ENCODE data around the gene TMIGD3.
A peak's percentile ranks its signal among the peaks of the same experiment; 100 is the strongest.

TMIGD3 gene

DNA sequence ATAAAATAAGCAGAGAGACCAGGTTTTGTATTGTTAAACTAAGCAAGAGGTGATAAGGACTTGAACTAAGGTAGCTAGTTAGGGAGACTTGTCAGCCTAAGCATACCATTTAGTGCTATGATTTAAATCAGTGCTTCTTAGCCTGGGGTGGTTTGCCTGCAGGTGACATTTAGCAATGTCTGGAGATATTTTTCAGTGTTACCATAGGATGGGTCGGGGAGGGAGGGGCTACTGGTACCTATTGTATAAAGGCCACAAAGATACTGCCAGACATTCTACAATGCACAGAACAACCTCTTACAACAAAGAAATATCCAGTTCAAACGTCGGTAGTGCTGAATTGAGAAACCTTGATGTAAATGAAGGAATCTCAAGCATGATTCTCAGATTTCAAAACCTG, 50.9 kb downstream of the TMIGD3 start:
- peaks cover 37% of the 10 kb centered on the region for H3K4me1 ChIP-seq (ENCODE audit: control insufficient read depth, insufficient read depth, low read length, poor library complexity, severe bottlenecking)
- H3K27me3 ChIP-seq (replicated peaks; ENCODE audit: control insufficient read depth, insufficient read depth, low read length, poor library complexity, severe bottlenecking) = no peaks in the 10 kb centered on the region
- H3K36me3 ChIP-seq (ENCODE audit: control insufficient read depth, insufficient read depth, low read length) = peaks cover 40% of the 10 kb centered on the region
- H3K9me3 ChIP-seq (ENCODE audit: control insufficient read depth, low read length) = no peaks in the 10 kb centered on the region
- no peak for DNase-seq
- no peak overlapping the region for H3K27ac ChIP-seq (ENCODE audit: insufficient read depth, low read length, poor library complexity, severe bottlenecking)
- H3K4me3 ChIP-seq (ENCODE audit: insufficient read depth, low read depth, low read length, poor library complexity, severe bottlenecking) = no peak overlapping the region

- DNase-seq = no peak
Observed at GRCh38 chr1:111450185-111450584, 53.2 kb downstream of the TMIGD3 start.

GRCh38 chr1:111449703-111450017, 53.8 kb downstream of the TMIGD3 start:
- H3K9me3 ChIP-seq (ENCODE audit: control insufficient read depth, low read length) = no peaks in the 10 kb centered on the region
- peaks cover 40% of the 10 kb centered on the region for H3K4me1 ChIP-seq (ENCODE audit: control insufficient read depth, insufficient read depth, low read length, poor library complexity, severe bottlenecking)
- peak overlapping the region; percentile 68 for H3K4me3 ChIP-seq (ENCODE audit: insufficient read depth, low read depth, low read length, poor library complexity, severe bottlenecking)
- H3K27me3 ChIP-seq (replicated peaks; ENCODE audit: control insufficient read depth, insufficient read depth, low read length, poor library complexity, severe bottlenecking) = no peaks in the 10 kb centered on the region
- H3K27ac ChIP-seq (ENCODE audit: insufficient read depth, low read length, poor library complexity, severe bottlenecking) = peak overlapping the region; percentile 82
- peaks cover 17% of the 10 kb centered on the region for H3K36me3 ChIP-seq (ENCODE audit: control insufficient read depth, insufficient read depth, low read length)
- no peak for DNase-seq

More at GRCh38 chr1:111450185-111450584, 53.2 kb downstream of the TMIGD3 start:
- Histone ChIP-seq H3K27ac (ENCODE audit: insufficient read depth, low read length, poor library complexity, severe bottlenecking) (peak overlapping the region; percentile 82), H3K4me1 (ENCODE audit: control insufficient read depth, insufficient read depth, low read length, poor library complexity, severe bottlenecking) (peaks cover 41% of the 10 kb centered on the region), H3K27me3 (replicated peaks; ENCODE audit: control insufficient read depth, insufficient read depth, low read length, poor library complexity, severe bottlenecking) (no peaks in the 10 kb centered on the region), H3K4me3 (ENCODE audit: insufficient read depth, low read depth, low read length, poor library complexity, severe bottlenecking) (peak overlapping the region; percentile 68), H3K9me3 (ENCODE audit: control insufficient read depth, low read length) (no peaks in the 10 kb centered on the region), H3K36me3 (ENCODE audit: control insufficient read depth, insufficient read depth, low read length) (peaks cover 22% of the 10 kb centered on the region)

- peak; percentile 86 to 91 (median 87) for DNase-seq
- H3K4me1 ChIP-seq (ENCODE audit: control insufficient read depth, insufficient read depth, low read length, poor library complexity, severe bottlenecking) = peaks cover 36% of the 10 kb centered on the region
- peak within 1 kb of the TSS; percentile 68 for H3K4me3 ChIP-seq (ENCODE audit: insufficient read depth, low read depth, low read length, poor library complexity, severe bottlenecking)
- H3K27ac ChIP-seq (ENCODE audit: insufficient read depth, low read length, poor library complexity, severe bottlenecking) = peak within 1 kb of the TSS; percentile 82
- H3K27me3 ChIP-seq (replicated peaks; ENCODE audit: control insufficient read depth, insufficient read depth, low read length, poor library complexity, severe bottlenecking) = no peaks in the 10 kb centered on the region
- H3K36me3 ChIP-seq (ENCODE audit: control insufficient read depth, insufficient read depth, low read length) = peaks cover 17% of the 10 kb centered on the region
- H3K9me3 ChIP-seq (ENCODE audit: control insufficient read depth, low read length) = no peaks in the 10 kb centered on the region
Observed at GRCh38 chr1:111448918-111449702, 54.3 kb downstream of the TMIGD3 start, which contains the start of the genes ATP5PB and WDR77. ATP5PB (plus strand) TSS chr1:111449464; CDS start chr1:111449542, 78 bp downstream. WDR77 (minus strand) TSS chr1:111449256; CDS start chr1:111449169, 87 bp downstream.

DNA sequence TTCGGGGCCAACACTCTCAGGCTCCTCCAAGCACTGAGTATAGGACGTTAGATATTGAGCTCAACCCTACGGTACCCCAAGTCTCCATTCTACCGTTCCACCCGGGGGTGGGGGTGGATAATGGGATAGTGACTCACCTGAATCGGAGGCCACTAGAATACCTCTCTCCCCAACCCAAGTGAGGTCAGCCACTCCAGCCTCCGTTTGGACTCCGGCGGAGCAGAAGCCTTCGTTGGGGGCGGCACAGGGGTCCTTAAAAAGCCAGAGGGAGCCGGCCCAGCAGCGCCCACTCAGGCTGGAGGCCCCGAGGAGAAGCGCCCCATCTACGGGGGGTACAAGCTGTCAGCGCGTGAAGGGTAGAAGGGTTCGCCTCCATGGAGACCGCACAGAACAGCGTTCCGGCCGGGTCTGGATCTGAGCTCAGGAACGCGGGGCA, 54.9 kb downstream of the TMIGD3 start:
- Histone ChIP-seq H3K27me3 (replicated peaks; ENCODE audit: control insufficient read depth, insufficient read depth, low read length, poor library complexity, severe bottlenecking) (no peaks in the 10 kb centered on the region), H3K27ac (ENCODE audit: insufficient read depth, low read length, poor library complexity, severe bottlenecking) (peak overlapping the region; percentile 82), H3K9me3 (ENCODE audit: control insufficient read depth, low read length) (no peaks in the 10 kb centered on the region), H3K4me1 (ENCODE audit: control insufficient read depth, insufficient read depth, low read length, poor library complexity, severe bottlenecking) (peaks cover 36% of the 10 kb centered on the region), H3K4me3 (ENCODE audit: insufficient read depth, low read depth, low read length, poor library complexity, severe bottlenecking) (peak overlapping the region; percentile 68), H3K36me3 (ENCODE audit: control insufficient read depth, insufficient read depth, low read length) (peaks cover 22% of the 10 kb centered on the region)
- DNase-seq = peak in 1 of 3 donors; percentile 5

DNA sequence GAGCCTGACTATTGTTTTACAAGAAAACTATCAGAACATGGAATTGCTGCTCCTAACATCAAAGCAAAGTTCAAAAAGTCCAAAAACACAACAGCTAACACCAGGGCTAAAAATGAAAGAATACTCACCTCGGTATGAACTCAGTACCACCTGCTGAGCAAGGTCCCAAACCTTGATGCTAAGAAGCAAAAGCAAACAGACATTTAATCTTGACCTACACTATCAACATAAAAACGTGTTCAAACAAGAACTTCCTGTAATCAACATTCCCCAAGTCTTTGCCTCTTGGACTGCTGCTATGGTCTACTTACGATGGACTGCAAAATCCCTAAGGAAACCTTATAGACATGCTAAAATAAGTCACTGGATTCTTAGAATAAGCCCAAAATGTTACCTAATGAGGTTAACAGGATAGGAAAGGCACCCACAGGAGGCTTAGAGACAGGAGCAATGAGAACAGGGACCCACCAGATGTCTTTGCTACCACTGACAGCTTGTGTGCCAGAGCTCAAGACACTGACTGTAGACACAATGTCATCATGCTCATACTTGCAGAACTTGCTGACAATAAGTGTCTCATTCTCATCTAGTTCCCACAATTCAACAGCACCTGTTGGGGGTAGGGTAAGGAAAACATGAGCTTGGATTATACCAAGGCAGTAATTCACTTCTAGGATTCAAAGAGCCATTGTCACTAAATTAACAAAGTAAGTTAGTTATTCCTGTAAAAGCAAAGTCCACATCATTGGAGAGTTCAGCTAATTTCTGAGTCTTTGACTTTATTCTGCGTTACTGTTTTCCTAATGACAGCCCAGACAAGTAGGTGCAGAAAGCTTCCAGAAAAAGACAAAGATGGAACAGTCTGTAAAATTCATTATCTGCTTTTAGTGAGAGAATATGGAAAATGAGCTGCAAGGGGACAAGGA, 56.2 kb downstream of the TMIGD3 start:
- H3K27ac ChIP-seq (ENCODE audit: insufficient read depth, low read length, poor library complexity, severe bottlenecking) = no peak overlapping the region
- H3K4me3 ChIP-seq (ENCODE audit: insufficient read depth, low read depth, low read length, poor library complexity, severe bottlenecking) = no peak overlapping the region
- no peaks in the 10 kb centered on the region for H3K9me3 ChIP-seq (ENCODE audit: control insufficient read depth, low read length)
- no peaks in the 10 kb centered on the region for H3K27me3 ChIP-seq (replicated peaks; ENCODE audit: control insufficient read depth, insufficient read depth, low read length, poor library complexity, severe bottlenecking)
- DNase-seq = no peak
- peaks cover 36% of the 10 kb centered on the region for H3K4me1 ChIP-seq (ENCODE audit: control insufficient read depth, insufficient read depth, low read length, poor library complexity, severe bottlenecking)
- H3K36me3 ChIP-seq (ENCODE audit: control insufficient read depth, insufficient read depth, low read length) = peaks cover 35% of the 10 kb centered on the region

DNA sequence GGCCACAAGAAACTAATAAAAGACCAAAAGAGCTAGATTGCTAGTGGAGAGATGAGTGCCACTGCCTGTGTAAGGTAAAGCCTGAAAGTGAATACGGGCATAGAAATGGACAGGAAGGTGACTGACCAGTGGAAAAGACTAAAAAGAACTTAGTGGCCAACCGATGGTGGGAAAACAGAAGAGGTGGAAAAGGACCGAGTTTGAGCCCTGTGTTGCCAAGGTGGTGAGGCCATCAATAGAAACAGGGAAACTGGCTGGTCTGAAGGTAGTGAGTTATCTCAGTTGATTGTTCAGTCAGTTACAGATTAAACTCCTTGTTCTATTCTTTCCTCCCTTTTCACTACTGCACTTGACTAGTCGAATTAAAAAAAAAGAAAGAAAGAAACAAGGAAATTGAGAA, 56.9 kb downstream of the TMIGD3 start:
- H3K9me3 ChIP-seq (ENCODE audit: control insufficient read depth, low read length) = no peaks in the 10 kb centered on the region
- no peaks in the 10 kb centered on the region for H3K27me3 ChIP-seq (replicated peaks; ENCODE audit: control insufficient read depth, insufficient read depth, low read length, poor library complexity, severe bottlenecking)
- DNase-seq = no peak
- peaks cover 32% of the 10 kb centered on the region for H3K4me1 ChIP-seq (ENCODE audit: control insufficient read depth, insufficient read depth, low read length, poor library complexity, severe bottlenecking)
- H3K27ac ChIP-seq (ENCODE audit: insufficient read depth, low read length, poor library complexity, severe bottlenecking) = no peak overlapping the region
- no peak overlapping the region for H3K4me3 ChIP-seq (ENCODE audit: insufficient read depth, low read depth, low read length, poor library complexity, severe bottlenecking)
- H3K36me3 ChIP-seq (ENCODE audit: control insufficient read depth, insufficient read depth, low read length) = peaks cover 39% of the 10 kb centered on the region

- H3K27ac ChIP-seq (ENCODE audit: insufficient read depth, low read length, poor library complexity, severe bottlenecking) = no peak overlapping the region
- no peaks in the 10 kb centered on the region for H3K9me3 ChIP-seq (ENCODE audit: control insufficient read depth, low read length)
- H3K36me3 ChIP-seq (ENCODE audit: control insufficient read depth, insufficient read depth, low read length) = peaks cover 47% of the 10 kb centered on the region
- no peak overlapping the region for H3K4me3 ChIP-seq (ENCODE audit: insufficient read depth, low read depth, low read length, poor library complexity, severe bottlenecking)
- H3K4me1 ChIP-seq (ENCODE audit: control insufficient read depth, insufficient read depth, low read length, poor library complexity, severe bottlenecking) = peaks cover 16% of the 10 kb centered on the region
- no peaks in the 10 kb centered on the region for H3K27me3 ChIP-seq (replicated peaks; ENCODE audit: control insufficient read depth, insufficient read depth, low read length, poor library complexity, severe bottlenecking)
- no peak for DNase-seq
Observed at GRCh38 chr1:111444031-111444430, 59.4 kb downstream of the TMIGD3 start.

GRCh38 chr1:111442457-111442856, 61.0 kb downstream of the TMIGD3 start:
- Histone ChIP-seq H3K27ac (ENCODE audit: insufficient read depth, low read length, poor library complexity, severe bottlenecking) (no peak overlapping the region), H3K4me1 (ENCODE audit: control insufficient read depth, insufficient read depth, low read length, poor library complexity, severe bottlenecking) (peaks cover 7% of the 10 kb centered on the region), H3K4me3 (ENCODE audit: insufficient read depth, low read depth, low read length, poor library complexity, severe bottlenecking) (no peak overlapping the region), H3K9me3 (ENCODE audit: control insufficient read depth, low read length) (no peaks in the 10 kb centered on the region), H3K27me3 (replicated peaks; ENCODE audit: control insufficient read depth, insufficient read depth, low read length, poor library complexity, severe bottlenecking) (no peaks in the 10 kb centered on the region), H3K36me3 (ENCODE audit: control insufficient read depth, insufficient read depth, low read length) (peaks cover 58% of the 10 kb centered on the region)
- DNase-seq = no peak

Measured in effector memory CD4-positive, alpha-beta T cell (primary cell).